Measurements from ENCODE around the gene TPK1.
"Not testable (repeated sequence)": the region's sequence is repeated elsewhere in the genome, so short reads cannot be mapped to it uniquely, and the experiment has no call there.

Gene TPK1

GRCh38 chr7:144821067-144821466, 14.8 kb downstream of the TPK1 start:
- no peak for DNase-seq

- no peak for DNase-seq
Measured at GRCh38 chr7:144820552-144820951, 15.3 kb downstream of the TPK1 start.

GRCh38 chr7:144819566-144819965, 16.3 kb downstream of the TPK1 start:
- DNase-seq: no peak

GRCh38 chr7:144818511-144818910, 17.3 kb downstream of the TPK1 start:
- DNase-seq: no peak

GRCh38 chr7:144817001-144817400, 18.9 kb downstream of the TPK1 start:
- DNase-seq: no peak

GRCh38 chr7:144814299-144814698, 21.6 kb downstream of the TPK1 start:
- DNase-seq: no peak

GRCh38 chr7:144812379-144813283, 23.2 kb downstream of the TPK1 start:
- DNase-seq: no peak

- DNase-seq: no peak
Measured at GRCh38 chr7:144805627-144806239, 30.1 kb downstream of the TPK1 start.

- DNase-seq: not testable (repeated sequence)
Measured at GRCh38 chr7:144800678-144801436, 35.0 kb downstream of the TPK1 start.

- no peak for DNase-seq
Measured at GRCh38 chr7:144796919-144797318, 38.9 kb downstream of the TPK1 start.

- no peak for DNase-seq
Measured at GRCh38 chr7:144792050-144792449, 43.8 kb downstream of the TPK1 start.

- DNase-seq: no peak
Measured at GRCh38 chr7:144791488-144791887, 44.4 kb downstream of the TPK1 start.

- no peak for DNase-seq
Measured at GRCh38 chr7:144787127-144787526, 48.7 kb downstream of the TPK1 start.

GRCh38 chr7:144786522-144786921, 49.3 kb downstream of the TPK1 start:
- no peak for DNase-seq

- no peak for DNase-seq
Measured at GRCh38 chr7:144786079-144786478, 49.8 kb downstream of the TPK1 start.

- no peak for DNase-seq
Measured at GRCh38 chr7:144785521-144785920, 50.3 kb downstream of the TPK1 start.

GRCh38 chr7:144784943-144785342, 50.9 kb downstream of the TPK1 start:
- no peak for DNase-seq

GRCh38 chr7:144784441-144784840, 51.4 kb downstream of the TPK1 start:
- no peak for DNase-seq

- no peak for DNase-seq
Measured at GRCh38 chr7:144782883-144783282, 53.0 kb downstream of the TPK1 start.

- no peak for DNase-seq
Measured at GRCh38 chr7:144780071-144780608, 55.7 kb downstream of the TPK1 start.

GRCh38 chr7:144777889-144778288, 58.0 kb downstream of the TPK1 start:
- DNase-seq: not testable (repeated sequence)

GRCh38 chr7:144777005-144777839, 58.6 kb downstream of the TPK1 start:
- DNase-seq: no peak
